IMR-90 (cell line): ENCODE measurements around the gene DENND1A. TPM values are rescaled to one million over a fixed set of nuclear protein-coding genes. Genes with fewer than 3 reads are reported as not detected.

ENCODE experiments used
- ATAC-seq: fragments of 200-7000 bp; cut with Tn5 transposase; 2 replicates; pipeline ENCODE4 v1.9.1; 2020; ENCODE audit warnings: low read depth, mild to moderate bottlenecking, moderate library complexity
- BruUV-seq: library from RNA; stranded (reverse); fragments of 400-500 nt; replicated peaks from 2 replicates; lab custom pipeline; 2021; lab: Mats Ljungman, UMichigan
- CTCF ChIA-PET: fragments of 300-600 bp; formaldehyde crosslinking; extraction: SDS; loops from one replicate; lab custom pipeline; 2021; ENCODE audit warnings: antibody characterized with exemption; lab: Yijun Ruan, JAX
- POLR2A ChIA-PET: fragments of 300-600 bp; sonication (Branson Sonifier 250); formaldehyde crosslinking; loops from one replicate; lab custom pipeline; 2022; ENCODE audit warnings: antibody characterized with exemption; ENCODE audit not compliant: unreplicated experiment; lab: Charles Lee
- DNase-seq: peaks from one replicate; pipeline ENCODE4 v3.0.0; 2013
- H2AFZ ChIP-seq: replicated peaks from 2 replicates; pipeline ENCODE3; 2013; ENCODE audit warnings: low read length, mild to moderate bottlenecking; ENCODE audit not compliant: poor library complexity
- H2AK5ac ChIP-seq: 2 replicates; pipeline ENCODE4 v1.6.1; 2013; ENCODE audit warnings: low read depth, low read length, inconsistent platforms
- H2AK9ac ChIP-seq: replicated peaks from 2 replicates; pipeline ENCODE3; 2013; ENCODE audit warnings: mild to moderate bottlenecking, low read depth, low read length, moderate library complexity; ENCODE audit not compliant: poor library complexity
- H2BK120ac ChIP-seq: 2 replicates; pipeline ENCODE4 v1.6.1; 2013; ENCODE audit warnings: low read depth, low read length, inconsistent platforms
- H2BK15ac ChIP-seq: 3 replicates; pipeline ENCODE4 v1.6.1; 2013; ENCODE audit warnings: low read depth, low read length, inconsistent platforms
- H2BK20ac ChIP-seq: 2 replicates; pipeline ENCODE4 v1.6.1; 2013; ENCODE audit warnings: low read depth, mild to moderate bottlenecking, inconsistent platforms, low read length, moderate library complexity
- H2BK5ac ChIP-seq: 2 replicates; pipeline ENCODE4 v1.6.1; 2013; ENCODE audit warnings: mild to moderate bottlenecking, low read depth, low read length, inconsistent platforms; ENCODE audit not compliant: poor library complexity, severe bottlenecking
- H3K14ac ChIP-seq: replicated peaks from 2 replicates; pipeline ENCODE4 v1.6.1; 2013; ENCODE audit warnings: low read depth, low read length, inconsistent platforms
- H3K18ac ChIP-seq: 2 replicates; pipeline ENCODE4 v1.6.1; 2013; ENCODE audit warnings: low read depth, low read length, control low read depth
- H3K23ac ChIP-seq: 2 replicates; pipeline ENCODE4 v1.6.1; 2013; ENCODE audit warnings: low read depth, low read length, inconsistent platforms
- H3K27ac ChIP-seq: 2 replicates; pipeline ENCODE4 v1.5.1; 2013; ENCODE audit warnings: mild to moderate bottlenecking, control low read depth, low read length; ENCODE audit not compliant: insufficient read depth
- H3K27me3 ChIP-seq: 2 replicates; pipeline ENCODE4 v1.6.1; 2013; ENCODE audit warnings: low read length; ENCODE audit not compliant: control insufficient read depth, insufficient read depth
- H3K36me3 ChIP-seq: 2 replicates; pipeline ENCODE4 v1.6.1; 2013; ENCODE audit warnings: low read length, mixed read lengths; ENCODE audit not compliant: control insufficient read depth, insufficient read depth
- H3K4ac ChIP-seq: 2 replicates; pipeline ENCODE4 v1.6.1; 2013; ENCODE audit warnings: low read depth, low read length, inconsistent platforms
- H3K4me1 ChIP-seq: 2 replicates; pipeline ENCODE4 v1.6.1; 2013; ENCODE audit warnings: low read length, mixed read lengths; ENCODE audit not compliant: control insufficient read depth, insufficient read depth
- H3K4me2 ChIP-seq: 2 replicates; pipeline ENCODE4 v1.6.1; 2013; ENCODE audit warnings: low read depth, mild to moderate bottlenecking, control low read depth, low read length, moderate library complexity
- H3K4me3 ChIP-seq: 2 replicates; pipeline ENCODE4 v1.5.1; 2013; ENCODE audit warnings: low read depth, mild to moderate bottlenecking, control low read depth, low read length, moderate library complexity; ENCODE audit not compliant: insufficient read depth
- H3K56ac ChIP-seq: 2 replicates; pipeline ENCODE4 v1.6.1; 2013; ENCODE audit warnings: low read length, inconsistent platforms; ENCODE audit not compliant: insufficient read depth; ENCODE audit errors: extremely low read depth
- H3K79me1 ChIP-seq, 2 experiments: 2 replicates each; pipeline ENCODE4 v1.6.1; 2013; ENCODE audit warnings: low read length in 2 of 2, inconsistent platforms in 1 of 2, low read depth in 1 of 2
- H3K9ac ChIP-seq: 2 replicates; pipeline ENCODE4 v1.6.1; 2013; ENCODE audit warnings: low read depth, low read length, control low read depth
- H3K9me1 ChIP-seq: 2 replicates; pipeline ENCODE4 v1.6.1; 2013; ENCODE audit warnings: low read length, inconsistent platforms; ENCODE audit not compliant: insufficient read depth
- H3K9me3 ChIP-seq: 2 replicates; pipeline ENCODE4 v1.6.1; 2013; ENCODE audit warnings: low read length; ENCODE audit not compliant: control insufficient read depth, insufficient read depth
- H4K20me1 ChIP-seq: 2 replicates; pipeline ENCODE4 v1.6.1; 2013; ENCODE audit warnings: low read length, inconsistent platforms; ENCODE audit not compliant: insufficient read depth
- H4K5ac ChIP-seq: 2 replicates; pipeline ENCODE4 v1.6.1; 2013; ENCODE audit warnings: mild to moderate bottlenecking, low read depth, low read length, control low read depth
- H4K8ac ChIP-seq, 2 experiments: 2 replicates each; pipeline ENCODE4 v1.6.1; 2013; ENCODE audit warnings: low read depth in 2 of 2, low read length in 2 of 2, control low read depth in 1 of 2, inconsistent platforms in 1 of 2
- H4K91ac ChIP-seq: 2 replicates; pipeline ENCODE4 v1.6.1; 2013; ENCODE audit warnings: low read depth, low read length, inconsistent platforms; ENCODE audit not compliant: insufficient read depth
- BHLHE40 ChIP-seq: fragments of 150-350 bp; IDR thresholded peaks from 2 replicates; pipeline ENCODE4 v1.6.1; 2016; ENCODE audit warnings: mild to moderate bottlenecking, low read depth, low read length
- CEBPB ChIP-seq: IDR thresholded peaks from 2 replicates; pipeline ENCODE4 v1.6.1; 2012; ENCODE audit warnings: low read depth, low read length, improper control_type of control experiment
- CHD1 ChIP-seq: IDR thresholded peaks from 2 replicates; pipeline ENCODE4 v1.6.1; 2012; ENCODE audit warnings: low read depth, low read length, improper control_type of control experiment
- MAFK ChIP-seq: IDR thresholded peaks from 2 replicates; pipeline ENCODE4 v1.6.1; 2012; ENCODE audit warnings: low read depth, low read length, improper control_type of control experiment
- MAZ ChIP-seq: IDR thresholded peaks from 2 replicates; pipeline ENCODE4 v1.6.1; 2012; ENCODE audit warnings: low read depth, mild to moderate bottlenecking, low read length, improper control_type of control experiment, moderate library complexity, borderline replicate concordance
- NFE2L2 ChIP-seq: fragments of 150-350 bp; IDR thresholded peaks from 2 replicates; pipeline ENCODE4 v1.6.1; 2016; ENCODE audit warnings: low read depth, mild to moderate bottlenecking, low read length
- POLR2A ChIP-seq: IDR thresholded peaks from 2 replicates; pipeline ENCODE4 v1.6.1; 2012; ENCODE audit warnings: mild to moderate bottlenecking, low read depth, low read length
- RAD21 ChIP-seq: IDR thresholded peaks from 2 replicates; pipeline ENCODE4 v1.6.1; 2012; ENCODE audit warnings: low read length, improper control_type of control experiment
- RCOR1 ChIP-seq: IDR thresholded peaks from 2 replicates; pipeline ENCODE4 v1.6.1; 2012; ENCODE audit warnings: mild to moderate bottlenecking, low read length, improper control_type of control experiment; ENCODE audit not compliant: insufficient replicate concordance
- RFX5 ChIP-seq: IDR thresholded peaks from 2 replicates; pipeline ENCODE4 v1.8.0; 2012; ENCODE audit warnings: low read depth, mild to moderate bottlenecking, low read length, moderate library complexity
- WGBS, 2 experiments: methylation state at CpG; one replicate each; pipeline versions ENCODE4 v1.1.5 to v1.1.7; 2013; ENCODE audit warnings: missing lambda C conversion rate in 2 of 2; ENCODE audit not compliant: insufficient read length in 1 of 2; ENCODE audit errors: extremely low coverage in 2 of 2; 5-methylcytosine and 5-hydroxymethylcytosine counted together
- dilution Hi-C: fragments of 300-500 bp; cut with HindIII; formaldehyde crosslinking; loops from one replicate; pipeline ENCODE4 v1.14.3; 2018; ENCODE audit warnings: low sequenced_read_pairs; ENCODE audit not compliant: unreplicated experiment
- in situ Hi-C: fragments of 300-500 bp; cut with MboI; formaldehyde crosslinking; loops from 3 replicates; pipeline ENCODE4 v1.14.3; 2019; ENCODE audit warnings: low sequenced_read_pairs, inconsistent platforms, mixed read lengths
- intact Hi-C: fragments of 100-400 bp; cut with micrococcal nuclease; formaldehyde crosslinking; loops from 2 replicates; pipeline ENCODE4 v1.10.0; 2022
- polyA plus RNA-seq, 3 experiments: library from polyadenylated mRNA; depleted of rRNA; stranded (reverse); fragments of >200 nt; gene quantifications; 2 replicates each; pipeline ENCODE4 v1.2.3, GENCODE V29; 2012; ENCODE audit warnings: low replicate concordance in 1 of 3
- total RNA-seq: library from RNA; depleted of rRNA; stranded (reverse); fragments of >200 nt; gene quantifications from 2 replicates; pipeline ENCODE4 v1.2.3, GENCODE V29; 2012
- TF ChIP-seq, protein P1 (sequence below): conservative IDR thresholded peaks from 2 replicates; pipeline ENCODE4 v1.5.1; 2012; ENCODE audit warnings: mild to moderate bottlenecking, low read depth, low read length, improper control_type of control experiment
- TF ChIP-seq, protein P2 (sequence below): fragments of 150-350 bp; IDR thresholded peaks from 2 replicates; pipeline ENCODE4 v1.6.1; 2016; ENCODE audit warnings: low read depth, mild to moderate bottlenecking, low read length, moderate library complexity, borderline replicate concordance

The DENND1A gene
- total and polyA plus RNA-seq, 2 of the 4 experiments (the other 2 are of a cell fraction) = 21.4 to 27.6 TPM

GRCh38 chr9:123812984-123813383 lies 116.9 kb downstream of the DENND1A start:
- in situ Hi-C loops = no loop called here
- Histone ChIP-seq H3K4me3 (no peak overlapping the region), H3K56ac (no peak overlapping the region), H4K5ac (no peak overlapping the region), H3K14ac (no peak overlapping the region), H3K9ac (no peak overlapping the region), H2AFZ (no peak overlapping the region), H3K9me1 (no peaks in the 10 kb centered on the region), H3K4me2 (no peak overlapping the region), H3K27me3 (no peaks in the 10 kb centered on the region), H2AK5ac (no peak overlapping the region), H3K23ac (no peak overlapping the region), H3K18ac (no peak overlapping the region), H4K91ac (no peak overlapping the region), H3K4ac (no peak overlapping the region), H2AK9ac (no peak overlapping the region), H3K4me1 (no peaks in the 10 kb centered on the region), H3K9me3 (no peaks in the 10 kb centered on the region), H4K20me1 (no peaks in the 10 kb centered on the region), H3K36me3 (no peaks in the 10 kb centered on the region), H3K27ac (no peak overlapping the region), H2BK15ac (no peak overlapping the region), H2BK5ac (no peak overlapping the region), H2BK20ac (no peak overlapping the region), H3K79me1 (no peaks in the 10 kb centered on the region), H4K8ac (no peak overlapping the region), H2BK120ac (no peak overlapping the region)
- no TSS peak for BruUV-seq
- ChIA-PET CTCF (no interaction called here), POLR2A (no interaction called here)
- WGBS, 2 experiments = no CpG with 5 or more reads among the region's 3 CpGs
- no peak for TF ChIP-seq CHD1
- TF ChIP-seq RAD21 = no peak
- TF ChIP-seq MAZ = no peak
- TF ChIP-seq, protein P1, sequence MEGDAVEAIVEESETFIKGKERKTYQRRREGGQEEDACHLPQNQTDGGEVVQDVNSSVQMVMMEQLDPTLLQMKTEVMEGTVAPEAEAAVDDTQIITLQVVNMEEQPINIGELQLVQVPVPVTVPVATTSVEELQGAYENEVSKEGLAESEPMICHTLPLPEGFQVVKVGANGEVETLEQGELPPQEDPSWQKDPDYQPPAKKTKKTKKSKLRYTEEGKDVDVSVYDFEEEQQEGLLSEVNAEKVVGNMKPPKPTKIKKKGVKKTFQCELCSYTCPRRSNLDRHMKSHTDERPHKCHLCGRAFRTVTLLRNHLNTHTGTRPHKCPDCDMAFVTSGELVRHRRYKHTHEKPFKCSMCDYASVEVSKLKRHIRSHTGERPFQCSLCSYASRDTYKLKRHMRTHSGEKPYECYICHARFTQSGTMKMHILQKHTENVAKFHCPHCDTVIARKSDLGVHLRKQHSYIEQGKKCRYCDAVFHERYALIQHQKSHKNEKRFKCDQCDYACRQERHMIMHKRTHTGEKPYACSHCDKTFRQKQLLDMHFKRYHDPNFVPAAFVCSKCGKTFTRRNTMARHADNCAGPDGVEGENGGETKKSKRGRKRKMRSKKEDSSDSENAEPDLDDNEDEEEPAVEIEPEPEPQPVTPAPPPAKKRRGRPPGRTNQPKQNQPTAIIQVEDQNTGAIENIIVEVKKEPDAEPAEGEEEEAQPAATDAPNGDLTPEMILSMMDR = no peak
- no peak for TF ChIP-seq NFE2L2
- no peak for TF ChIP-seq CEBPB
- TF ChIP-seq, protein P2, sequence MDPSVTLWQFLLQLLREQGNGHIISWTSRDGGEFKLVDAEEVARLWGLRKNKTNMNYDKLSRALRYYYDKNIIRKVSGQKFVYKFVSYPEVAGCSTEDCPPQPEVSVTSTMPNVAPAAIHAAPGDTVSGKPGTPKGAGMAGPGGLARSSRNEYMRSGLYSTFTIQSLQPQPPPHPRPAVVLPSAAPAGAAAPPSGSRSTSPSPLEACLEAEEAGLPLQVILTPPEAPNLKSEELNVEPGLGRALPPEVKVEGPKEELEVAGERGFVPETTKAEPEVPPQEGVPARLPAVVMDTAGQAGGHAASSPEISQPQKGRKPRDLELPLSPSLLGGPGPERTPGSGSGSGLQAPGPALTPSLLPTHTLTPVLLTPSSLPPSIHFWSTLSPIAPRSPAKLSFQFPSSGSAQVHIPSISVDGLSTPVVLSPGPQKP = no peak
- no peak for TF ChIP-seq BHLHE40
- no peak for TF ChIP-seq POLR2A
- TF ChIP-seq RFX5 = no peak
- TF ChIP-seq RCOR1 = no peak
- no peak for TF ChIP-seq MAFK
- dilution Hi-C loops = no loop called here
- no peak for DNase-seq
- no peak for ATAC-seq
- intact Hi-C loops = no loop called here
